Parathyroid adenoma (tissue), 2 donors: Measurements from ENCODE around the gene IL1RL2.

Experiments used
- H2AFZ ChIP-seq: fragments of 300-600 bp; sonication (generic); one replicate; pipeline ENCODE4 v1.7.0; 2017; ENCODE audit warnings: antibody characterized with exemption, mild to moderate bottlenecking
- H3K27ac ChIP-seq: fragments of 300-600 bp; sonication (generic); one replicate; pipeline ENCODE4 v1.7.0; 2017
- H3K27me3 ChIP-seq: fragments of 300-600 bp; sonication (generic); one replicate; pipeline ENCODE4 v1.7.0; 2017; ENCODE audit warnings: low read length; ENCODE audit not compliant: control insufficient read depth, insufficient read depth
- H3K36me3 ChIP-seq: fragments of 300-600 bp; sonication (generic); one replicate; pipeline ENCODE4 v1.7.0; 2017; ENCODE audit warnings: low read length; ENCODE audit not compliant: control insufficient read depth, insufficient read depth
- H3K4me1 ChIP-seq: fragments of 300-600 bp; sonication (generic); one replicate; pipeline ENCODE4 v1.7.0; 2017; ENCODE audit warnings: control low read depth
- H3K4me2 ChIP-seq: fragments of 300-600 bp; sonication (generic); one replicate; pipeline ENCODE4 v1.7.0; 2017; ENCODE audit warnings: low read length
- H3K4me3 ChIP-seq: fragments of 300-600 bp; sonication (generic); one replicate; pipeline ENCODE4 v1.7.0; 2017; ENCODE audit warnings: low read depth, low read length
- H3K79me2 ChIP-seq: fragments of 300-600 bp; sonication (generic); one replicate; pipeline ENCODE4 v1.7.0; 2017; ENCODE audit warnings: control low read depth
- H3K9ac ChIP-seq: fragments of 300-600 bp; sonication (generic); one replicate; pipeline ENCODE4 v1.7.0; 2017; ENCODE audit warnings: mild to moderate bottlenecking
- H3K9me3 ChIP-seq: fragments of 300-600 bp; sonication (generic); one replicate; pipeline ENCODE4 v1.7.0; 2017; ENCODE audit warnings: low read length; ENCODE audit not compliant: control insufficient read depth
- TF ChIP-seq, protein P1 (sequence below): fragments of 300-600 bp; sonication (generic); IDR thresholded peaks from one replicate; pipeline ENCODE4 v1.7.0; 2017; ENCODE audit warnings: antibody characterized with exemption, mild to moderate bottlenecking
- donor health status: primary hyperparathyroidism.

IL1RL2 gene

DNA sequence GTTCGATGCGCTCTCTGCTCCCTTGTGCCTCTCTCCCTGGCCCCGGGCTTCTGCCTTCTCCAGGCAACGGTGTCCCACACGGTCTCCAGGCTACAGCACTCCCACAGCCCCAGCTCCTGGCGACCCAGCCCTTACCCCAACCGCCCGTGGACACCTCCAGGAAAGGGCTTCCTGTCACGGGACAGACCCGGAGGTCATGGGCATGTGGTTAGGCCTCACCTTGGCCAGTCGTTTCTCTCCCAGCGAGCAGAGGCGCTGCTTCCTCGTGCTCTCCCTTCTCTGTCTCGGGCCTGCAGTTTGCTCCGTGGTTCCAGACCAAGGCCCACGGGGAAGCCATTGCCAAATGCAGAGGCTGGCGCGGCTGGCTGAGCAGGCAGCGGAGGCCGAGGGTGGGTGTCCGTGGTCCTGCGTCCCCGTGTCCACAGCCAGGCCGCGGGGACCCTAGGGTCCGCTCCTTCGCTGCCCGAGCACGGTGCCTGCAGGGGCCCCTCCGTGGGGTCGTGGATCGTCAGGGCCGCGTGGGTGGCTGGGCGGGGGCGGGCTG lies 63.5 kb downstream of the IL1RL2 start:
- Histone ChIP-seq H3K4me3 (no peak overlapping the region), H3K9me3 (no peaks in the 10 kb centered on the region), H3K36me3 (no peaks in the 10 kb centered on the region), H3K27ac (no peak overlapping the region), H3K4me2 (no peak overlapping the region), H3K79me2 (no peaks in the 10 kb centered on the region), H3K27me3 (no peaks in the 10 kb centered on the region), H3K9ac (no peak overlapping the region), H2AFZ (no peak overlapping the region), H3K4me1 (no peaks in the 10 kb centered on the region)
- TF ChIP-seq, protein P1, sequence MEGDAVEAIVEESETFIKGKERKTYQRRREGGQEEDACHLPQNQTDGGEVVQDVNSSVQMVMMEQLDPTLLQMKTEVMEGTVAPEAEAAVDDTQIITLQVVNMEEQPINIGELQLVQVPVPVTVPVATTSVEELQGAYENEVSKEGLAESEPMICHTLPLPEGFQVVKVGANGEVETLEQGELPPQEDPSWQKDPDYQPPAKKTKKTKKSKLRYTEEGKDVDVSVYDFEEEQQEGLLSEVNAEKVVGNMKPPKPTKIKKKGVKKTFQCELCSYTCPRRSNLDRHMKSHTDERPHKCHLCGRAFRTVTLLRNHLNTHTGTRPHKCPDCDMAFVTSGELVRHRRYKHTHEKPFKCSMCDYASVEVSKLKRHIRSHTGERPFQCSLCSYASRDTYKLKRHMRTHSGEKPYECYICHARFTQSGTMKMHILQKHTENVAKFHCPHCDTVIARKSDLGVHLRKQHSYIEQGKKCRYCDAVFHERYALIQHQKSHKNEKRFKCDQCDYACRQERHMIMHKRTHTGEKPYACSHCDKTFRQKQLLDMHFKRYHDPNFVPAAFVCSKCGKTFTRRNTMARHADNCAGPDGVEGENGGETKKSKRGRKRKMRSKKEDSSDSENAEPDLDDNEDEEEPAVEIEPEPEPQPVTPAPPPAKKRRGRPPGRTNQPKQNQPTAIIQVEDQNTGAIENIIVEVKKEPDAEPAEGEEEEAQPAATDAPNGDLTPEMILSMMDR: no peak

DNA sequence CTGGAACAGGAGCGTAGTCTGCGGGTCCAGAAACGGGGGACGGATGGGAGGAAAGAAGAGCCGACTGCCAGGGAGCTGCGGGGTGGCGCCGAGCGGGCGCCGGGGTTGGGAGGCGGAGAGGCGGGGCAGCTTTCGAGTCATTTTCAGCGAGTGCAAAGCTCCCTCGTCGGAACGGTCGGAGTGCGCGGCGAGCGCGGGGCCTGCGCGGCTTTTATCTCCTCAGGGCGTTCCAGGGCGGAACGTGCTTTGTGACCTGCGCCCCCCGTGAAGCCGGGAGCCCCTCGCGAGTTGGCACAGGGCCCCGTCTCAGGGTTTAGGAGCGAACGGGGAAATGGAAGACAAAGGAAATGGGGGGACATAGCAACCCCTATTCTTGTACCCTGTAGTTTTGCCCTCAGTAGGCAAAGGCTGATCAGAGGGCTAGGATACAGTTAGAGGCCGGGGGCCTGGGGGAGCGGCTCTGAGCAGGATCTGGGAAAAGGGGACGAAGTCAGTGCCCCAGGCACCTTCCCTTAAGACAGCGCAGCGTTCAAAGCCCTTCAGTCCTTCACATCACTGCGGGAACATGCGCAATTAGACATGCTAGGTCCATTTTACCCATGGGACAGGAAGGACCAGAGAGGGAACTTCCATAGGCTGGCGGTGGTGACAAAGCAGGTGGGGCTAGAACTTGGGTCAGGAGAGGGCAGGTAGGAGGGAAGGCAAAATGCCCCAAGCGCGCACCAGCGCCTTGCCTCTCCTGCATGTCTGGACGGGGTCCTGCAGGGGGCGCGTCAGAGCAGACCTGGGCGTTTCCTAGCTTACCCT lies 64.4 kb downstream of the IL1RL2 start:
- H3K4me2 ChIP-seq: peak overlapping the region; percentile 57
- no peaks in the 10 kb centered on the region for H3K4me1 ChIP-seq
- H3K9me3 ChIP-seq: no peaks in the 10 kb centered on the region
- peak overlapping the region; percentile 81 for H2AFZ ChIP-seq
- TF ChIP-seq, protein P1: peak; percentile 13
- H3K4me3 ChIP-seq: peak overlapping the region; percentile 38
- H3K9ac ChIP-seq: no peak overlapping the region
- no peaks in the 10 kb centered on the region for H3K36me3 ChIP-seq
- no peak overlapping the region for H3K27ac ChIP-seq
- H3K79me2 ChIP-seq: no peaks in the 10 kb centered on the region
- H3K27me3 ChIP-seq: no peaks in the 10 kb centered on the region

DNA sequence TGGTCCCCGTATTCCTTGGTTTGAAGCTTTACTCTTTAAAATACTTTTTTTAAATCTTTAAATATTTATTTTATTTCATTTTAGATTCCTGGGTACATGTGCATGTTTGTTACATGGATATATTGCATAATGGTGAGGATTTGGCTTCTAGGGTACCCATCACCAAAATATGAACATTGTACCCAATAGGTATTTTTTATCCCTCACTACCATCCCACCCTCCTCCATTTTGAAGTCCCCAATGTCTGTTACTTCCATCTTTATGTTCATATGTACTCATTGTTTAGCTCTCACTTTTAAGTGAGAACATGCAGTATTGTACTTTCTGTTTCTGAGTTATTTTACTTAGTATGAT lies 65.0 kb downstream of the IL1RL2 start:
- Histone ChIP-seq H3K4me3 (no peak overlapping the region), H3K9me3 (no peaks in the 10 kb centered on the region), H3K4me2 (no peak overlapping the region), H3K27me3 (no peaks in the 10 kb centered on the region), H3K9ac (no peak overlapping the region), H3K4me1 (no peaks in the 10 kb centered on the region), H3K36me3 (no peaks in the 10 kb centered on the region), H3K79me2 (no peaks in the 10 kb centered on the region), H2AFZ (no peak overlapping the region), H3K27ac (no peak overlapping the region)
- TF ChIP-seq, protein P1: no peak

DNA sequence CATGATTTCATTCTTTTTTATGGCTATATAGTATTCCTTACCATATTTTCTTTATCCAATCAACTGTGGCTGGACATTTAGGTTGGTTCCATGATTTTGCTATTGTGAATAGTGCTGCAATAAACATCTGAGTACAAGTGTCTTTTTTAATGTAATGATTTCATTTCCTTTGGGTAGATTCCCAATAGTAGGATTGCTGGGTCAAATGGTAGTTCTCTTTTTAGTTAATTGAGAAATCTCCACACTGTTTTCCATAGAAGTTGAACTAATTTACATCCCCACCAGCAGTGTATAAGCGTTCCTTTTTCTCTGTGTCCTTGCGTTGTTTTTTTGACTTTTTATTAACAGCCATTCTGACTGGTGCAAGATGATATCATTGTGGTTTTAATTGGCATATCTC lies 65.4 kb downstream of the IL1RL2 start:
- Histone ChIP-seq H3K4me2 (no peak overlapping the region), H3K36me3 (no peaks in the 10 kb centered on the region), H3K27ac (no peak overlapping the region), H3K27me3 (no peaks in the 10 kb centered on the region), H3K4me3 (no peak overlapping the region), H3K79me2 (no peaks in the 10 kb centered on the region), H3K9me3 (no peaks in the 10 kb centered on the region), H3K9ac (no peak overlapping the region), H2AFZ (no peak overlapping the region), H3K4me1 (no peaks in the 10 kb centered on the region)
- TF ChIP-seq, protein P1: no peak
